DMS153 (cell line): ENCODE results near the gene NACC2.

Experiments used
- DNase-seq: peaks from one replicate; lab custom pipeline; 2025; lab: John Stamatoyannopoulos, UW

NACC2 gene

GRCh38 chr9:136095070-136096058 lies at the start of gene NACC2:
TSS of gene NACC2 (minus strand) at chr9:136095289. CDS start at chr9:136050521, 44,768 bp downstream.
- DNase-seq, result no peak

GRCh38 chr9:136144450-136144849 lies 49.4 kb upstream of the NACC2 start:
- no peak for DNase-seq

- DNase-seq, result no peak
Observed at GRCh38 chr9:136143215-136144001, 48.3 kb upstream of the NACC2 start.

- no peak for DNase-seq
Observed at GRCh38 chr9:136142859-136143214, 47.7 kb upstream of the NACC2 start.

GRCh38 chr9:136142414-136142796 lies 47.3 kb upstream of the NACC2 start:
- DNase-seq, result no peak

GRCh38 chr9:136141682-136142413 lies 46.8 kb upstream of the NACC2 start:
- DNase-seq, result no peak

- DNase-seq, result peak; percentile 28
Observed at GRCh38 chr9:136140966-136141365, 45.9 kb upstream of the NACC2 start.

- no peak for DNase-seq
Observed at GRCh38 chr9:136140046-136140445, 45.0 kb upstream of the NACC2 start.

- DNase-seq, result peak; percentile 44
Observed at GRCh38 chr9:136138566-136138965, 43.5 kb upstream of the NACC2 start.

- peak; percentile 5 for DNase-seq
Observed at GRCh38 chr9:136137321-136138265, 42.5 kb upstream of the NACC2 start.

GRCh38 chr9:136136127-136136925 lies 41.2 kb upstream of the NACC2 start:
- no peak for DNase-seq

GRCh38 chr9:136135326-136136126 lies 40.4 kb upstream of the NACC2 start:
- no peak for DNase-seq

- DNase-seq, result no peak
Observed at GRCh38 chr9:136133959-136134484, 38.9 kb upstream of the NACC2 start.

GRCh38 chr9:136133191-136133958 lies 38.3 kb upstream of the NACC2 start:
- no peak for DNase-seq

- no peak for DNase-seq
Observed at GRCh38 chr9:136132512-136133050, 37.5 kb upstream of the NACC2 start.

GRCh38 chr9:136131629-136132511 lies 36.8 kb upstream of the NACC2 start:
- DNase-seq, result no peak

- DNase-seq, result no peak
Observed at GRCh38 chr9:136129176-136129575, 34.1 kb upstream of the NACC2 start.
